Measurements from ENCODE around the gene CHRNA7. TPM values are rescaled to one million over a fixed set of nuclear protein-coding genes. Genes with fewer than 3 reads are reported as not detected.
"Not testable (repeated sequence)": the region's sequence is repeated elsewhere in the genome, so short reads cannot be mapped to it uniquely, and the experiment has no call there.

The CHRNA7 gene
- polyA plus RNA-seq, 3 donors = 1.2 to 2.6 (median 1.8) TPM

GRCh38 chr15:32162143-32162542 is 131.8 kb downstream of the CHRNA7 start:
- H4K20me1 ChIP-seq (ENCODE audit: insufficient read depth, low read length); H2AFZ ChIP-seq (ENCODE audit: insufficient read depth, low read depth, low read length, poor library complexity, severe bottlenecking); H3K9me3 ChIP-seq (replicated peaks in 1 of 2; ENCODE audit: control insufficient read depth in 1 of 2, insufficient read depth in 1 of 2, low read length in 2 of 2); H3K36me3 Mint-ChIP-seq; H3K4me3 ChIP-seq (replicated peaks in 1 of 3; ENCODE audit: low read depth in 2 of 3, low read length in 3 of 3); intact Hi-C loops (cut with micrococcal nuclease); H3K79me2 ChIP-seq (ENCODE audit: insufficient read depth, low read length); H3K4me1 ChIP-seq (ENCODE audit: control insufficient read depth in 1 of 2, insufficient read depth in 2 of 2, low read length in 2 of 2); H3K36me3 ChIP-seq (replicated peaks in 1 of 2; ENCODE audit: control insufficient read depth in 1 of 2, insufficient read depth in 2 of 2, low read length in 2 of 2); DNase-seq; H3K9ac ChIP-seq (ENCODE audit: insufficient read depth, low read length, poor library complexity, severe bottlenecking); H3K27me3 Mint-ChIP-seq (ENCODE audit: low read depth in 3 of 3); H3K27ac Mint-ChIP-seq; H3K27me3 ChIP-seq (ENCODE audit: control insufficient read depth in 2 of 2, insufficient read depth in 2 of 2, low read length in 2 of 2); H3K4me1 Mint-ChIP-seq; H3K9me3 Mint-ChIP-seq; H3K27ac ChIP-seq (ENCODE audit: low read depth in 1 of 2, low read length in 2 of 2); H3K4me3 Mint-ChIP-seq; H3K4me2 ChIP-seq (replicated peaks; ENCODE audit: extremely low read depth, low read length, poor library complexity, severe bottlenecking): not testable (repeated sequence)
- whole genome bisulfite sequencing (ENCODE audit: insufficient coverage) = no CpG with 5 or more reads among the region's 2 CpGs

DNA sequence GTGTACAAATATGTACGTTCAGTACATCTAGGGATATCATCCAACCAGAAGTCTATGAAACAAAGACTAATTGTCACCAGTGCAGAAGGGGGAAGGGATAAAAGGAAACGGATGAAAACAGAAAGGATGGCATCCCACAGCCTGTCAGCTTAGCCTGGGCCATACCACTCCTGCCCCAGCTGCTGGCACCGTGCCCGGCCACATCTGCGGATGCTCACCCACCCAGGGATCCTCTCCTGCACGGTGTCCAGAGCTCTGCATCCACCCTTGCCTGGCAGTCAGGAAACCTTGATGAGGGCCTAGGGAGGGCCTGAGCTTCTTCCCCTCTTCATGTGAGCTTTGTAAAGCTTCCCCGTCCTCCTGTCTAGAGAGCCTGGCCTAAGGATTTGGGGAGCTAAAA is 133.8 kb downstream of the CHRNA7 start:
- DNase-seq; H3K36me3 Mint-ChIP-seq; H3K27ac Mint-ChIP-seq; H3K4me3 ChIP-seq (replicated peaks in 1 of 3; ENCODE audit: low read depth in 2 of 3, low read length in 3 of 3); H3K4me3 Mint-ChIP-seq; H3K4me1 Mint-ChIP-seq; H3K4me2 ChIP-seq (replicated peaks; ENCODE audit: extremely low read depth, low read length, poor library complexity, severe bottlenecking); H3K36me3 ChIP-seq (replicated peaks in 1 of 2; ENCODE audit: control insufficient read depth in 1 of 2, insufficient read depth in 2 of 2, low read length in 2 of 2); intact Hi-C loops (cut with micrococcal nuclease); H3K27ac ChIP-seq (ENCODE audit: low read depth in 1 of 2, low read length in 2 of 2); H3K9ac ChIP-seq (ENCODE audit: insufficient read depth, low read length, poor library complexity, severe bottlenecking); H3K79me2 ChIP-seq (ENCODE audit: insufficient read depth, low read length); H3K9me3 ChIP-seq (replicated peaks in 1 of 2; ENCODE audit: control insufficient read depth in 1 of 2, insufficient read depth in 1 of 2, low read length in 2 of 2); H2AFZ ChIP-seq (ENCODE audit: insufficient read depth, low read depth, low read length, poor library complexity, severe bottlenecking); H3K9me3 Mint-ChIP-seq; H3K27me3 Mint-ChIP-seq (ENCODE audit: low read depth in 3 of 3); H3K27me3 ChIP-seq (ENCODE audit: control insufficient read depth in 2 of 2, insufficient read depth in 2 of 2, low read length in 2 of 2); H4K20me1 ChIP-seq (ENCODE audit: insufficient read depth, low read length); H3K4me1 ChIP-seq (ENCODE audit: control insufficient read depth in 1 of 2, insufficient read depth in 2 of 2, low read length in 2 of 2): not testable (repeated sequence)
- no CpG with 5 or more reads among the region's 7 CpGs for WGBS (ENCODE audit: insufficient coverage)

DNA sequence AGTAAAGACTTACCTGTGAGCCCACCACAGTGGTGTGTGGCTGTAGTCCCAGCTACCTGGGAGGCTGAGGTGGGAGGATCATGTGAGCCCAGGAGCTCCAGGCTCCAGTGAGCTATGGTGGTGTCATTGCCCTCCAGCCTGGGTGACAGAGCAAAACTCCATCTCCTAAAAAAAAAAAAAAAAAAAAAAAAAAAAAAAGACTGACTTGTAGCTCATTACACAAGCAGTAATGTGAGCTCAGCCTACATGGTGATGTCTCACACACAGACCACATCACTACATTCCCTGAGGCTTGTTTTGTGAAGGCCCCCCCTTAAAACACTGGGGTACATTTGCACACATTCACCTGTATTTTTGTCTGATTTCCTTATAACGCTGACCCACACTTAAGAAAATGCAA is 134.4 kb downstream of the CHRNA7 start:
- H3K27me3 ChIP-seq (ENCODE audit: control insufficient read depth in 2 of 2, insufficient read depth in 2 of 2, low read length in 2 of 2); H3K9ac ChIP-seq (ENCODE audit: insufficient read depth, low read length, poor library complexity, severe bottlenecking); H3K4me2 ChIP-seq (replicated peaks; ENCODE audit: extremely low read depth, low read length, poor library complexity, severe bottlenecking); H4K20me1 ChIP-seq (ENCODE audit: insufficient read depth, low read length); H3K4me1 Mint-ChIP-seq; DNase-seq; H3K36me3 ChIP-seq (replicated peaks in 1 of 2; ENCODE audit: control insufficient read depth in 1 of 2, insufficient read depth in 2 of 2, low read length in 2 of 2); H3K9me3 Mint-ChIP-seq; H3K36me3 Mint-ChIP-seq; H3K9me3 ChIP-seq (replicated peaks in 1 of 2; ENCODE audit: control insufficient read depth in 1 of 2, insufficient read depth in 1 of 2, low read length in 2 of 2); H3K27me3 Mint-ChIP-seq (ENCODE audit: low read depth in 3 of 3); H3K4me3 Mint-ChIP-seq; H2AFZ ChIP-seq (ENCODE audit: insufficient read depth, low read depth, low read length, poor library complexity, severe bottlenecking); H3K4me3 ChIP-seq (replicated peaks in 1 of 3; ENCODE audit: low read depth in 2 of 3, low read length in 3 of 3); intact Hi-C loops (cut with micrococcal nuclease); H3K27ac Mint-ChIP-seq; H3K4me1 ChIP-seq (ENCODE audit: control insufficient read depth in 1 of 2, insufficient read depth in 2 of 2, low read length in 2 of 2); H3K27ac ChIP-seq (ENCODE audit: low read depth in 1 of 2, low read length in 2 of 2); H3K79me2 ChIP-seq (ENCODE audit: insufficient read depth, low read length): not testable (repeated sequence)
- WGBS (ENCODE audit: insufficient coverage) = no CpG with 5 or more reads among the region's 1 CpG

- H3K4me1 ChIP-seq (ENCODE audit: control insufficient read depth in 1 of 2, insufficient read depth in 2 of 2, low read length in 2 of 2); H3K36me3 ChIP-seq (replicated peaks in 1 of 2; ENCODE audit: control insufficient read depth in 1 of 2, insufficient read depth in 2 of 2, low read length in 2 of 2); H3K4me3 ChIP-seq (replicated peaks in 1 of 3; ENCODE audit: low read depth in 2 of 3, low read length in 3 of 3); H3K4me3 Mint-ChIP-seq; H3K9me3 Mint-ChIP-seq; H3K36me3 Mint-ChIP-seq; DNase-seq; H4K20me1 ChIP-seq (ENCODE audit: insufficient read depth, low read length); H3K27me3 Mint-ChIP-seq (ENCODE audit: low read depth in 3 of 3); H2AFZ ChIP-seq (ENCODE audit: insufficient read depth, low read depth, low read length, poor library complexity, severe bottlenecking); H3K27me3 ChIP-seq (ENCODE audit: control insufficient read depth in 2 of 2, insufficient read depth in 2 of 2, low read length in 2 of 2); H3K79me2 ChIP-seq (ENCODE audit: insufficient read depth, low read length); H3K9ac ChIP-seq (ENCODE audit: insufficient read depth, low read length, poor library complexity, severe bottlenecking); H3K9me3 ChIP-seq (replicated peaks in 1 of 2; ENCODE audit: control insufficient read depth in 1 of 2, insufficient read depth in 1 of 2, low read length in 2 of 2); H3K27ac ChIP-seq (ENCODE audit: low read depth in 1 of 2, low read length in 2 of 2); H3K4me1 Mint-ChIP-seq; H3K4me2 ChIP-seq (replicated peaks; ENCODE audit: extremely low read depth, low read length, poor library complexity, severe bottlenecking); intact Hi-C loops (cut with micrococcal nuclease); H3K27ac Mint-ChIP-seq: not testable (repeated sequence)
- no CpG with 5 or more reads among the region's 5 CpGs for WGBS (ENCODE audit: insufficient coverage)
Measured at GRCh38 chr15:32165775-32166174, 135.5 kb downstream of the CHRNA7 start.
